ENCODE data around the gene IGSF8. TPM values are rescaled to one million over a fixed set of nuclear protein-coding genes. Genes with fewer than 3 reads are reported as not detected.

The IGSF8 gene
- total and polyA plus RNA-seq, 12 donors = 9.7 to 42.9 (median 24.1) TPM

GRCh38 chr1:160117709-160118183, 19.3 kb upstream of the IGSF8 start:
- TF ChIP-seq CTCF (IDR thresholded peaks at IDR 0.05) (no peak), POLR2A (IDR thresholded peaks at IDR 0.05) (no peak)
- Histone ChIP-seq H3K4me1 (replicated peaks in 1 of 2) (no peaks in the 10 kb centered on the region), H3K9me3 (replicated peaks in 1 of 3) (no peaks in the 10 kb centered on the region), H3K4me3 (no peak overlapping the region), H3K36me3 (replicated peaks in 1 of 2) (no peaks in the 10 kb centered on the region), H3K27ac (no peak overlapping the region), H3K27me3 (no peaks in the 10 kb centered on the region)
- intact Hi-C loops (cut with DNase I) = no loop called here
- DNase-seq = peak; percentile 33 to 77 (median 54)
- 22 to 55% (median 39%) methylated on average over 3 to 8 of the region's 8 CpGs for WGBS, 4 donors

- no peaks in the 10 kb centered on the region for H3K4me1 ChIP-seq (replicated peaks in 1 of 2)
- H3K36me3 ChIP-seq (replicated peaks in 1 of 2) = no peaks in the 10 kb centered on the region
- no peak overlapping the region for H3K27ac ChIP-seq
- H3K4me3 ChIP-seq = no peak overlapping the region
- WGBS, 4 donors = 11 to 33% (median 22%) methylated on average over 1 of the region's 1 CpG
- DNase-seq = no peak
- no peaks in the 10 kb centered on the region for H3K27me3 ChIP-seq
- intact Hi-C loops (cut with DNase I) = no loop called here
- H3K9me3 ChIP-seq (replicated peaks in 1 of 3) = no peaks in the 10 kb centered on the region
- TF ChIP-seq CTCF (IDR thresholded peaks at IDR 0.05) = no peak
- no peak for TF ChIP-seq POLR2A (IDR thresholded peaks at IDR 0.05)
Observed at GRCh38 chr1:160117300-160117699, 18.9 kb upstream of the IGSF8 start.

GRCh38 chr1:160116283-160117147, 18.1 kb upstream of the IGSF8 start:
- Histone ChIP-seq H3K9me3 (replicated peaks in 1 of 3) (no peaks in the 10 kb centered on the region), H3K4me1 (replicated peaks in 1 of 2) (no peaks in the 10 kb centered on the region), H3K27ac (no peak overlapping the region), H3K27me3 (no peaks in the 10 kb centered on the region), H3K36me3 (replicated peaks in 1 of 2) (no peaks in the 10 kb centered on the region), H3K4me3 (no peak overlapping the region)
- no peak for TF ChIP-seq CTCF (IDR thresholded peaks at IDR 0.05)
- TF ChIP-seq POLR2A (IDR thresholded peaks at IDR 0.05) = no peak
- 51 to 54% (median 53%) methylated on average over 6 to 12 of the region's 12 CpGs for WGBS, 4 donors
- peak in 6 of 7 donors; percentile 38 to 68 (median 54) for DNase-seq
- intact Hi-C loops (cut with DNase I) = no loop called here

- intact Hi-C loops (cut with DNase I) = no loop called here
- Histone ChIP-seq H3K27ac (no peak within 1 kb of the TSS), H3K36me3 (replicated peaks in 1 of 2) (no peaks in the 10 kb centered on the region), H3K27me3 (no peaks in the 10 kb centered on the region), H3K4me3 (no peak within 1 kb of the TSS), H3K9me3 (replicated peaks in 1 of 3) (no peaks in the 10 kb centered on the region), H3K4me1 (replicated peaks in 1 of 2) (no peaks in the 10 kb centered on the region)
- 50 to 59% (median 56%) methylated on average over 15 to 16 of the region's 16 CpGs for WGBS, 4 donors
- TF ChIP-seq CTCF (IDR thresholded peaks at IDR 0.05) (no peak), POLR2A (IDR thresholded peaks at IDR 0.05) (no peak)
- DNase-seq = no peak
Observed at GRCh38 chr1:160115545-160116282, 17.3 kb upstream of the IGSF8 start, which contains the start of gene ATP1A2. Gene ATP1A2, plus strand, starts transcription at chr1:160115759. Its CDS starts 103 bp downstream, at chr1:160115862.
